IMR-90 (cell line): ENCODE results near the gene THSD7B. TPM values are rescaled to one million over a fixed set of nuclear protein-coding genes. Genes with fewer than 3 reads are reported as not detected.

Source experiments
- ATAC-seq: fragments of 200-7000 bp; cut with Tn5 transposase; 2 replicates; pipeline ENCODE4 v1.9.1; 2020; ENCODE audit warnings: low read depth, mild to moderate bottlenecking, moderate library complexity
- BruUV-seq: library from RNA; stranded (reverse); fragments of 400-500 nt; replicated peaks from 2 replicates; lab custom pipeline; 2021; lab: Mats Ljungman, UMichigan
- CTCF ChIA-PET: fragments of 300-600 bp; formaldehyde crosslinking; extraction: SDS; loops from one replicate; lab custom pipeline; 2021; ENCODE audit warnings: antibody characterized with exemption; lab: Yijun Ruan, JAX
- POLR2A ChIA-PET: fragments of 300-600 bp; sonication (Branson Sonifier 250); formaldehyde crosslinking; loops from one replicate; lab custom pipeline; 2022; ENCODE audit warnings: antibody characterized with exemption; ENCODE audit not compliant: unreplicated experiment; lab: Charles Lee
- DNase-seq: peaks from one replicate; pipeline ENCODE4 v3.0.0; 2013
- H2AFZ ChIP-seq: replicated peaks from 2 replicates; pipeline ENCODE3; 2013; ENCODE audit warnings: low read length, mild to moderate bottlenecking; ENCODE audit not compliant: poor library complexity
- H2AK5ac ChIP-seq: 2 replicates; pipeline ENCODE4 v1.6.1; 2013; ENCODE audit warnings: low read depth, low read length, inconsistent platforms
- H2AK9ac ChIP-seq: replicated peaks from 2 replicates; pipeline ENCODE3; 2013; ENCODE audit warnings: mild to moderate bottlenecking, low read depth, low read length, moderate library complexity; ENCODE audit not compliant: poor library complexity
- H2BK120ac ChIP-seq: 2 replicates; pipeline ENCODE4 v1.6.1; 2013; ENCODE audit warnings: low read depth, low read length, inconsistent platforms
- H2BK15ac ChIP-seq: 3 replicates; pipeline ENCODE4 v1.6.1; 2013; ENCODE audit warnings: low read depth, low read length, inconsistent platforms
- H2BK20ac ChIP-seq: 2 replicates; pipeline ENCODE4 v1.6.1; 2013; ENCODE audit warnings: low read depth, mild to moderate bottlenecking, inconsistent platforms, low read length, moderate library complexity
- H2BK5ac ChIP-seq: 2 replicates; pipeline ENCODE4 v1.6.1; 2013; ENCODE audit warnings: mild to moderate bottlenecking, low read depth, low read length, inconsistent platforms; ENCODE audit not compliant: poor library complexity, severe bottlenecking
- H3K14ac ChIP-seq: replicated peaks from 2 replicates; pipeline ENCODE4 v1.6.1; 2013; ENCODE audit warnings: low read depth, low read length, inconsistent platforms
- H3K18ac ChIP-seq: 2 replicates; pipeline ENCODE4 v1.6.1; 2013; ENCODE audit warnings: low read depth, low read length, control low read depth
- H3K23ac ChIP-seq: 2 replicates; pipeline ENCODE4 v1.6.1; 2013; ENCODE audit warnings: low read depth, low read length, inconsistent platforms
- H3K27ac ChIP-seq: 2 replicates; pipeline ENCODE4 v1.5.1; 2013; ENCODE audit warnings: mild to moderate bottlenecking, control low read depth, low read length; ENCODE audit not compliant: insufficient read depth
- H3K27me3 ChIP-seq: 2 replicates; pipeline ENCODE4 v1.6.1; 2013; ENCODE audit warnings: low read length; ENCODE audit not compliant: control insufficient read depth, insufficient read depth
- H3K36me3 ChIP-seq: 2 replicates; pipeline ENCODE4 v1.6.1; 2013; ENCODE audit warnings: low read length, mixed read lengths; ENCODE audit not compliant: control insufficient read depth, insufficient read depth
- H3K4ac ChIP-seq: 2 replicates; pipeline ENCODE4 v1.6.1; 2013; ENCODE audit warnings: low read depth, low read length, inconsistent platforms
- H3K4me1 ChIP-seq: 2 replicates; pipeline ENCODE4 v1.6.1; 2013; ENCODE audit warnings: low read length, mixed read lengths; ENCODE audit not compliant: control insufficient read depth, insufficient read depth
- H3K4me2 ChIP-seq: 2 replicates; pipeline ENCODE4 v1.6.1; 2013; ENCODE audit warnings: low read depth, mild to moderate bottlenecking, control low read depth, low read length, moderate library complexity
- H3K4me3 ChIP-seq: 2 replicates; pipeline ENCODE4 v1.5.1; 2013; ENCODE audit warnings: low read depth, mild to moderate bottlenecking, control low read depth, low read length, moderate library complexity; ENCODE audit not compliant: insufficient read depth
- H3K56ac ChIP-seq: 2 replicates; pipeline ENCODE4 v1.6.1; 2013; ENCODE audit warnings: low read length, inconsistent platforms; ENCODE audit not compliant: insufficient read depth; ENCODE audit errors: extremely low read depth
- H3K79me1 ChIP-seq, 2 experiments: 2 replicates each; pipeline ENCODE4 v1.6.1; 2013; ENCODE audit warnings: low read length in 2 of 2, inconsistent platforms in 1 of 2, low read depth in 1 of 2
- H3K9ac ChIP-seq: 2 replicates; pipeline ENCODE4 v1.6.1; 2013; ENCODE audit warnings: low read depth, low read length, control low read depth
- H3K9me1 ChIP-seq: 2 replicates; pipeline ENCODE4 v1.6.1; 2013; ENCODE audit warnings: low read length, inconsistent platforms; ENCODE audit not compliant: insufficient read depth
- H3K9me3 ChIP-seq: 2 replicates; pipeline ENCODE4 v1.6.1; 2013; ENCODE audit warnings: low read length; ENCODE audit not compliant: control insufficient read depth, insufficient read depth
- H4K20me1 ChIP-seq: 2 replicates; pipeline ENCODE4 v1.6.1; 2013; ENCODE audit warnings: low read length, inconsistent platforms; ENCODE audit not compliant: insufficient read depth
- H4K5ac ChIP-seq: 2 replicates; pipeline ENCODE4 v1.6.1; 2013; ENCODE audit warnings: mild to moderate bottlenecking, low read depth, low read length, control low read depth
- H4K8ac ChIP-seq, 2 experiments: 2 replicates each; pipeline ENCODE4 v1.6.1; 2013; ENCODE audit warnings: low read depth in 2 of 2, low read length in 2 of 2, control low read depth in 1 of 2, inconsistent platforms in 1 of 2
- H4K91ac ChIP-seq: 2 replicates; pipeline ENCODE4 v1.6.1; 2013; ENCODE audit warnings: low read depth, low read length, inconsistent platforms; ENCODE audit not compliant: insufficient read depth
- BHLHE40 ChIP-seq: fragments of 150-350 bp; IDR thresholded peaks from 2 replicates; pipeline ENCODE4 v1.6.1; 2016; ENCODE audit warnings: mild to moderate bottlenecking, low read depth, low read length
- CEBPB ChIP-seq: IDR thresholded peaks from 2 replicates; pipeline ENCODE4 v1.6.1; 2012; ENCODE audit warnings: low read depth, low read length, improper control_type of control experiment
- CHD1 ChIP-seq: IDR thresholded peaks from 2 replicates; pipeline ENCODE4 v1.6.1; 2012; ENCODE audit warnings: low read depth, low read length, improper control_type of control experiment
- FOS ChIP-seq: fragments of 150-350 bp; IDR thresholded peaks from 2 replicates; pipeline ENCODE4 v1.6.1; 2016; ENCODE audit warnings: low read depth, low read length
- MAFK ChIP-seq: IDR thresholded peaks from 2 replicates; pipeline ENCODE4 v1.6.1; 2012; ENCODE audit warnings: low read depth, low read length, improper control_type of control experiment
- MAZ ChIP-seq: IDR thresholded peaks from 2 replicates; pipeline ENCODE4 v1.6.1; 2012; ENCODE audit warnings: low read depth, mild to moderate bottlenecking, low read length, improper control_type of control experiment, moderate library complexity, borderline replicate concordance
- MXI1 ChIP-seq: IDR thresholded peaks from 2 replicates; pipeline ENCODE4 v1.6.1; 2012; ENCODE audit warnings: low read depth, mild to moderate bottlenecking, low read length, moderate library complexity, borderline replicate concordance
- NFE2L2 ChIP-seq: fragments of 150-350 bp; IDR thresholded peaks from 2 replicates; pipeline ENCODE4 v1.6.1; 2016; ENCODE audit warnings: low read depth, mild to moderate bottlenecking, low read length
- POLR2A ChIP-seq: IDR thresholded peaks from 2 replicates; pipeline ENCODE4 v1.6.1; 2012; ENCODE audit warnings: mild to moderate bottlenecking, low read depth, low read length
- RAD21 ChIP-seq: IDR thresholded peaks from 2 replicates; pipeline ENCODE4 v1.6.1; 2012; ENCODE audit warnings: low read length, improper control_type of control experiment
- RCOR1 ChIP-seq: IDR thresholded peaks from 2 replicates; pipeline ENCODE4 v1.6.1; 2012; ENCODE audit warnings: mild to moderate bottlenecking, low read length, improper control_type of control experiment; ENCODE audit not compliant: insufficient replicate concordance
- RFX5 ChIP-seq: IDR thresholded peaks from 2 replicates; pipeline ENCODE4 v1.8.0; 2012; ENCODE audit warnings: low read depth, mild to moderate bottlenecking, low read length, moderate library complexity
- SMC3 ChIP-seq: fragments of 150-350 bp; IDR thresholded peaks from 2 replicates; pipeline ENCODE4 v1.6.1; 2016; ENCODE audit warnings: low read depth, mild to moderate bottlenecking, antibody characterized with exemption, low read length, moderate library complexity
- WGBS, 2 experiments: methylation state at CpG; one replicate each; pipeline versions ENCODE4 v1.1.5 to v1.1.7; 2013; ENCODE audit warnings: missing lambda C conversion rate in 2 of 2; ENCODE audit not compliant: insufficient read length in 1 of 2; ENCODE audit errors: extremely low coverage in 2 of 2; 5-methylcytosine and 5-hydroxymethylcytosine counted together
- dilution Hi-C: fragments of 300-500 bp; cut with HindIII; formaldehyde crosslinking; loops from one replicate; pipeline ENCODE4 v1.14.3; 2018; ENCODE audit warnings: low sequenced_read_pairs; ENCODE audit not compliant: unreplicated experiment
- in situ Hi-C: fragments of 300-500 bp; cut with MboI; formaldehyde crosslinking; loops from 3 replicates; pipeline ENCODE4 v1.14.3; 2019; ENCODE audit warnings: low sequenced_read_pairs, inconsistent platforms, mixed read lengths
- intact Hi-C: fragments of 100-400 bp; cut with micrococcal nuclease; formaldehyde crosslinking; loops from 2 replicates; pipeline ENCODE4 v1.10.0; 2022
- polyA plus RNA-seq, 3 experiments: library from polyadenylated mRNA; depleted of rRNA; stranded (reverse); fragments of >200 nt; gene quantifications; 2 replicates each; pipeline ENCODE4 v1.2.3, GENCODE V29; 2012; ENCODE audit warnings: low replicate concordance in 1 of 3
- total RNA-seq: library from RNA; depleted of rRNA; stranded (reverse); fragments of >200 nt; gene quantifications from 2 replicates; pipeline ENCODE4 v1.2.3, GENCODE V29; 2012
- TF ChIP-seq, protein P1 (sequence below): fragments of 150-350 bp; IDR thresholded peaks from 2 replicates; pipeline ENCODE4 v1.6.1; 2016; ENCODE audit warnings: low read depth, mild to moderate bottlenecking, low read length, moderate library complexity, borderline replicate concordance
- TF ChIP-seq, protein P2 (sequence below): conservative IDR thresholded peaks from 2 replicates; pipeline ENCODE4 v1.5.1; 2012; ENCODE audit warnings: mild to moderate bottlenecking, low read depth, low read length, improper control_type of control experiment
- TF ChIP-seq, protein P3 (sequence below): fragments of 150-350 bp; IDR thresholded peaks from 2 replicates; pipeline ENCODE4 v1.6.1; 2017; ENCODE audit warnings: mild to moderate bottlenecking, antibody characterized with exemption, low read length, low read depth

Gene THSD7B
- total and polyA plus RNA-seq, 2 of the 4 experiments (the other 2 are of a cell fraction), result not detected

GRCh38 chr2:137182071-137182470 lies 416.7 kb downstream of the THSD7B start:
- H3K27me3 ChIP-seq, result no peaks in the 10 kb centered on the region
- WGBS, 2 experiments, result no CpG with 5 or more reads among the region's 3 CpGs
- H3K36me3 ChIP-seq, result no peaks in the 10 kb centered on the region
- no peak overlapping the region for H2BK15ac ChIP-seq
- H3K4me3 ChIP-seq, result no peak overlapping the region
- H3K56ac ChIP-seq, result no peak overlapping the region
- no peaks in the 10 kb centered on the region for H3K79me1 ChIP-seq
- no peak overlapping the region for H3K23ac ChIP-seq
- H3K9ac ChIP-seq, result no peak overlapping the region
- ChIA-PET POLR2A (no interaction called here), CTCF (no interaction called here)
- dilution Hi-C loops, result no loop called here
- no peaks in the 10 kb centered on the region for H3K9me1 ChIP-seq
- no peak overlapping the region for H2BK5ac ChIP-seq
- H3K4ac ChIP-seq, result no peak overlapping the region
- in situ Hi-C loops, result no loop called here
- TF ChIP-seq, protein P1, sequence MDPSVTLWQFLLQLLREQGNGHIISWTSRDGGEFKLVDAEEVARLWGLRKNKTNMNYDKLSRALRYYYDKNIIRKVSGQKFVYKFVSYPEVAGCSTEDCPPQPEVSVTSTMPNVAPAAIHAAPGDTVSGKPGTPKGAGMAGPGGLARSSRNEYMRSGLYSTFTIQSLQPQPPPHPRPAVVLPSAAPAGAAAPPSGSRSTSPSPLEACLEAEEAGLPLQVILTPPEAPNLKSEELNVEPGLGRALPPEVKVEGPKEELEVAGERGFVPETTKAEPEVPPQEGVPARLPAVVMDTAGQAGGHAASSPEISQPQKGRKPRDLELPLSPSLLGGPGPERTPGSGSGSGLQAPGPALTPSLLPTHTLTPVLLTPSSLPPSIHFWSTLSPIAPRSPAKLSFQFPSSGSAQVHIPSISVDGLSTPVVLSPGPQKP, result no peak
- TF ChIP-seq, protein P2, sequence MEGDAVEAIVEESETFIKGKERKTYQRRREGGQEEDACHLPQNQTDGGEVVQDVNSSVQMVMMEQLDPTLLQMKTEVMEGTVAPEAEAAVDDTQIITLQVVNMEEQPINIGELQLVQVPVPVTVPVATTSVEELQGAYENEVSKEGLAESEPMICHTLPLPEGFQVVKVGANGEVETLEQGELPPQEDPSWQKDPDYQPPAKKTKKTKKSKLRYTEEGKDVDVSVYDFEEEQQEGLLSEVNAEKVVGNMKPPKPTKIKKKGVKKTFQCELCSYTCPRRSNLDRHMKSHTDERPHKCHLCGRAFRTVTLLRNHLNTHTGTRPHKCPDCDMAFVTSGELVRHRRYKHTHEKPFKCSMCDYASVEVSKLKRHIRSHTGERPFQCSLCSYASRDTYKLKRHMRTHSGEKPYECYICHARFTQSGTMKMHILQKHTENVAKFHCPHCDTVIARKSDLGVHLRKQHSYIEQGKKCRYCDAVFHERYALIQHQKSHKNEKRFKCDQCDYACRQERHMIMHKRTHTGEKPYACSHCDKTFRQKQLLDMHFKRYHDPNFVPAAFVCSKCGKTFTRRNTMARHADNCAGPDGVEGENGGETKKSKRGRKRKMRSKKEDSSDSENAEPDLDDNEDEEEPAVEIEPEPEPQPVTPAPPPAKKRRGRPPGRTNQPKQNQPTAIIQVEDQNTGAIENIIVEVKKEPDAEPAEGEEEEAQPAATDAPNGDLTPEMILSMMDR, result no peak
- no peak for TF ChIP-seq MXI1
- no peak for TF ChIP-seq NFE2L2
- TF ChIP-seq RCOR1, result no peak
- no peak for TF ChIP-seq POLR2A
- TF ChIP-seq RFX5, result no peak
- TF ChIP-seq, protein P3, sequence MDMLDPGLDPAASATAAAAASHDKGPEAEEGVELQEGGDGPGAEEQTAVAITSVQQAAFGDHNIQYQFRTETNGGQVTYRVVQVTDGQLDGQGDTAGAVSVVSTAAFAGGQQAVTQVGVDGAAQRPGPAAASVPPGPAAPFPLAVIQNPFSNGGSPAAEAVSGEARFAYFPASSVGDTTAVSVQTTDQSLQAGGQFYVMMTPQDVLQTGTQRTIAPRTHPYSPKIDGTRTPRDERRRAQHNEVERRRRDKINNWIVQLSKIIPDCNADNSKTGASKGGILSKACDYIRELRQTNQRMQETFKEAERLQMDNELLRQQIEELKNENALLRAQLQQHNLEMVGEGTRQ, result no peak
- no peak for TF ChIP-seq CHD1
- TF ChIP-seq FOS, result no peak
- no peak for TF ChIP-seq RAD21
- no peak for TF ChIP-seq SMC3
- no peak for TF ChIP-seq CEBPB
- no peak for TF ChIP-seq MAFK
- no peak for TF ChIP-seq MAZ
- no peak for TF ChIP-seq BHLHE40
- ATAC-seq (no peak), DNase-seq (no peak)
- BruUV-seq, result no TSS peak
- no peak overlapping the region for H2AK5ac ChIP-seq
- no peak overlapping the region for H2AK9ac ChIP-seq
- H3K27ac ChIP-seq, result no peak overlapping the region
- no peak overlapping the region for H4K8ac ChIP-seq
- no peak overlapping the region for H3K4me2 ChIP-seq
- no peak overlapping the region for H3K14ac ChIP-seq
- H4K5ac ChIP-seq, result no peak overlapping the region
- H2BK20ac ChIP-seq, result no peak overlapping the region
- no peaks in the 10 kb centered on the region for H3K4me1 ChIP-seq
- no peak overlapping the region for H2AFZ ChIP-seq
- no peak overlapping the region for H2BK120ac ChIP-seq
- intact Hi-C loops, result no loop called here
- H3K9me3 ChIP-seq, result peaks cover 6% of the 10 kb centered on the region; the same call in 1 of the 2 replicates
- no peak overlapping the region for H3K18ac ChIP-seq
- no peaks in the 10 kb centered on the region for H4K20me1 ChIP-seq
- no peak overlapping the region for H4K91ac ChIP-seq
